ENCODE data around the gene AIFM3. TPM values are rescaled to one million over a fixed set of nuclear protein-coding genes. Genes with fewer than 3 reads are reported as not detected.
"Not testable (repeated sequence)": the region's sequence is repeated elsewhere in the genome, so short reads cannot be mapped to it uniquely, and the experiment has no call there.

AIFM3 gene
- total RNA-seq, 5 donors from 2014 or later (not counting 1 experiment from before 2014, with no cell fraction given) = 0.33 to 1.7 (median 0.66) TPM

GRCh38 chr22:20965888-20966855, 883 bp upstream of the AIFM3 start:
- Mint-ChIP-seq H3K36me3 (no peaks in the 10 kb centered on the region), H3K4me3 (peak overlapping the region; percentile 47 to 61 (median 49)), H3K4me1 (peaks cover 12 to 17% (median 12%) of the 10 kb centered on the region in 3 donors), H3K27ac (no peak overlapping the region), H3K9me3 (no peaks in the 10 kb centered on the region), H3K27me3 (peaks cover 8 to 14% of the 10 kb centered on the region in 2 donors)
- WGBS (ENCODE audit: insufficient coverage) = 85% methylated on average over 12 of the region's 13 CpGs
- ATAC-seq (replicated peaks in 1 of 4) = no peak
- CTCF ChIA-PET = no interaction called here
- Histone ChIP-seq H3K9me3 (no peaks in the 10 kb centered on the region), H3K4me1 (ENCODE audit: control insufficient read depth in 1 of 2, extremely low read depth in 1 of 2, insufficient read depth in 2 of 2, low read length in 2 of 2) (peaks cover 2 to 20% of the 10 kb centered on the region in 2 experiments), H3K4me3 (ENCODE audit: control insufficient read depth in 1 of 2, extremely low read depth in 1 of 2, low read length in 1 of 2) (no peak overlapping the region), H3K27ac (ENCODE audit: low read length) (no peak overlapping the region), H3K27me3 (replicated peaks in 1 of 2; ENCODE audit: control insufficient read depth in 2 of 2, extremely low read depth in 1 of 2, insufficient read depth in 2 of 2, low read length in 1 of 2) (peaks cover 2 to 44% of the 10 kb centered on the region in 2 experiments), H3K36me3 (ENCODE audit: control insufficient read depth in 2 of 2, extremely low read depth in 1 of 2, insufficient read depth in 1 of 2, low read length in 1 of 2) (no peaks in the 10 kb centered on the region)
- POLR2A ChIA-PET = interaction anchor here in 1 of 2 donors (0.5 kb wide), 1 partner anchor 46 kb away, joined by 4 read pairs; no protein-coding TSS in a partner anchor
- no peak for DNase-seq

DNA sequence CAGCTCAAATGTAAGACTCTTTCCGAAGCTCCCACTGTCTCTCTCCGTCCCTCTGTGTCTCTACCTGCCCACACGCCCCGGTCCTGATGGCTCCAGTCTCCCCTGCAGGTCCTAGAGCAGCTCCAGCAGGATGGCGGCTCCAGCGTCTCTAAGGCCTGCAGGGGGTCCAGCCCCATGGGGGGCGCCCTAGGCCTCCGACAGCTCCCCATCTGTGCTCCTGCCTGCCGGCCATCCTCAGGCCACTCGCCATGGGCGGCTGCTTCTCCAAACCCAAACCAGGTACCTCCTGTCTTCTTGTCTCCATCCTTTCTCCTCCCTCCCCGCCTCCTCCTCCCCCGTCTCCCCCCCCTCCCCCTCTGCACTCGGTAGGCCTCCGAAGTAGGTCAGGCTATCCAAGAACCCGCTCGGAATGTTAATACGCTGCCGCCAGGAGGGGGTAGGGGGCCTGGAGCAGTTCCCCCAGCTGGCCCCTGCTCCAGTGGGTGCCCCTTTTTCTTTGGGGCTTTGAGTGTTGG, 699 bp downstream of the AIFM3 start:
- H3K27me3 ChIP-seq (replicated peaks in 1 of 2; ENCODE audit: control insufficient read depth in 2 of 2, extremely low read depth in 1 of 2, insufficient read depth in 2 of 2, low read length in 1 of 2) = peaks cover 2 to 31% of the 10 kb centered on the region in 2 experiments
- no peaks in the 10 kb centered on the region for H3K9me3 Mint-ChIP-seq
- no peaks in the 10 kb centered on the region for H3K9me3 ChIP-seq
- no peak overlapping the region for H3K4me3 ChIP-seq (ENCODE audit: control insufficient read depth in 1 of 2, extremely low read depth in 1 of 2, low read length in 1 of 2)
- H3K4me1 Mint-ChIP-seq = peaks cover 9 to 12% (median 11%) of the 10 kb centered on the region in 3 donors
- peaks cover 8 to 11% of the 10 kb centered on the region in 2 donors for H3K27me3 Mint-ChIP-seq
- H3K36me3 Mint-ChIP-seq = no peaks in the 10 kb centered on the region
- ChIA-PET POLR2A (no interaction called here), CTCF (no interaction called here)
- peaks cover 2 to 20% of the 10 kb centered on the region in 2 experiments for H3K4me1 ChIP-seq (ENCODE audit: control insufficient read depth in 1 of 2, extremely low read depth in 1 of 2, insufficient read depth in 2 of 2, low read length in 2 of 2)
- no peak overlapping the region for H3K4me3 Mint-ChIP-seq
- H3K27ac ChIP-seq (ENCODE audit: low read length) = no peak overlapping the region
- H3K36me3 ChIP-seq (ENCODE audit: control insufficient read depth in 2 of 2, extremely low read depth in 1 of 2, insufficient read depth in 1 of 2, low read length in 1 of 2) = no peaks in the 10 kb centered on the region
- ATAC-seq (replicated peaks in 1 of 4) (no peak), DNase-seq (no peak)
- 87% methylated on average over 11 of the region's 19 CpGs for WGBS (ENCODE audit: insufficient coverage)
- no peak overlapping the region for H3K27ac Mint-ChIP-seq

- H3K27ac ChIP-seq (ENCODE audit: low read length) = no peak overlapping the region
Observed at GRCh38 chr22:20968281-20968977, 1.4 kb downstream of the AIFM3 start.

GRCh38 chr22:20970939-20971657, 4.0 kb downstream of the AIFM3 start:
- Mint-ChIP-seq H3K36me3 (no peaks in the 10 kb centered on the region), H3K9me3 (no peaks in the 10 kb centered on the region), H3K27ac (no peak overlapping the region), H3K4me3 (no peak overlapping the region), H3K4me1 (no peaks in the 10 kb centered on the region), H3K27me3 (no peaks in the 10 kb centered on the region)
- WGBS (ENCODE audit: insufficient coverage) = 85% methylated on average over 1 of the region's 4 CpGs
- POLR2A ChIA-PET = interaction anchor here in 1 of 2 donors (0.6 kb wide), 1 partner anchor 33 kb away, joined by 6 read pairs; no protein-coding TSS in a partner anchor
- Histone ChIP-seq H3K4me3 (ENCODE audit: control insufficient read depth in 1 of 2, extremely low read depth in 1 of 2, low read length in 1 of 2) (no peak overlapping the region), H3K4me1 (ENCODE audit: control insufficient read depth in 1 of 2, extremely low read depth in 1 of 2, insufficient read depth in 2 of 2, low read length in 2 of 2) (no peaks in the 10 kb centered on the region), H3K36me3 (ENCODE audit: control insufficient read depth in 2 of 2, extremely low read depth in 1 of 2, insufficient read depth in 1 of 2, low read length in 1 of 2) (no peaks in the 10 kb centered on the region), H3K27ac (ENCODE audit: low read length) (no peak overlapping the region), H3K9me3 (no peaks in the 10 kb centered on the region), H3K27me3 (replicated peaks in 1 of 2; ENCODE audit: control insufficient read depth in 2 of 2, extremely low read depth in 1 of 2, insufficient read depth in 2 of 2, low read length in 1 of 2) (peaks cover 0 to 13% of the 10 kb centered on the region in 2 experiments)
- ATAC-seq (replicated peaks in 1 of 4) (no peak), DNase-seq (no peak)
- CTCF ChIA-PET = no interaction called here

More at GRCh38 chr22:20968281-20968977, 1.4 kb downstream of the AIFM3 start:
- peaks cover 2 to 27% of the 10 kb centered on the region in 2 experiments for H3K27me3 ChIP-seq (replicated peaks in 1 of 2; ENCODE audit: control insufficient read depth in 2 of 2, extremely low read depth in 1 of 2, insufficient read depth in 2 of 2, low read length in 1 of 2)
- H3K9me3 ChIP-seq = no peaks in the 10 kb centered on the region
- H3K4me3 ChIP-seq (ENCODE audit: control insufficient read depth in 1 of 2, extremely low read depth in 1 of 2, low read length in 1 of 2) = no peak overlapping the region
- ATAC-seq (replicated peaks in 1 of 4) (no peak), DNase-seq (no peak)
- H3K4me1 ChIP-seq (ENCODE audit: control insufficient read depth in 1 of 2, extremely low read depth in 1 of 2, insufficient read depth in 2 of 2, low read length in 2 of 2) = peaks cover 2 to 18% of the 10 kb centered on the region in 2 experiments
- 100% methylated on average over 1 of the region's 7 CpGs for WGBS (ENCODE audit: insufficient coverage)
- POLR2A ChIA-PET = no interaction called here
- Mint-ChIP-seq H3K4me3 (no peak overlapping the region), H3K9me3 (no peaks in the 10 kb centered on the region), H3K27me3 (peaks cover 7 to 8% of the 10 kb centered on the region in 2 donors), H3K36me3 (no peaks in the 10 kb centered on the region), H3K4me1 (peaks cover 9 to 12% (median 9%) of the 10 kb centered on the region in 3 donors), H3K27ac (no peak overlapping the region)
- no peaks in the 10 kb centered on the region for H3K36me3 ChIP-seq (ENCODE audit: control insufficient read depth in 2 of 2, extremely low read depth in 1 of 2, insufficient read depth in 1 of 2, low read length in 1 of 2)
- CTCF ChIA-PET = no interaction called here

DNA sequence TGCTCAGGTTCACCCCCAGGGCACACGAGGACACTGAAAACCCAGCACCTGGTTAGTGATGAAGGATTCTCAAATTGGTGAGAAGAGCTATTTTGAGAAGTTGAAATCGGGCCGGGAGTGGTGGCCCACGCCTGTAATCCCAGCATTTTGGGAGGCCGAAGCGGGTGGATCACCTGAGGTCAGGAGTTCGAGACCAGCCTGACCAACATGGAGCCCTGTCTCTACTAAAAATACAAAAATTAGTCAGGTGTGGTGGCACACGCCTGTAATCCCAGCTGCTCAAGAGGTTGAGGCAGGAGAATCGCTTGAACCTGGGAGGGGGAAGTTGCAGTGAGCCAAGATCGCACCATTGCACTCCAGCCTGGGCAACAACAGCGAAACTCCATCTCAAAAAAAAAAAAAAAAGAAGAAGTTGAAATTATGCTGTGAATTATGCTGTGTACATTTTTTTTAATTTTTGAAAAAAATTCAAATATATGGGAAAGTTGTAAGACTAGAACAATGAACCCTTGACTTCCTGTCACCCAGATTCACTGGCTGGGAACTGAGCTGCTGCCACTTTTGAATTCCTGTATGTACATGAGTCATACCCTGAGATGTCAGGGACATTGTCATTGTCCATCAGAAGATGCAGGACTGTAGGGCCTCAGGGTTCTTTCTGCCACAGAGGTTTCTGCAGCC, 5.1 kb downstream of the AIFM3 start:
- H3K27ac Mint-ChIP-seq, H3K27me3 Mint-ChIP-seq, CTCF ChIA-PET: not testable (repeated sequence)

More for the DNA sequence above, 5.1 kb downstream of the AIFM3 start:
- H3K27ac ChIP-seq (ENCODE audit: low read length); H3K36me3 Mint-ChIP-seq; DNase-seq; H3K4me3 ChIP-seq (ENCODE audit: control insufficient read depth in 1 of 2, extremely low read depth in 1 of 2, low read length in 1 of 2); ATAC-seq (replicated peaks in 1 of 4); H3K4me3 Mint-ChIP-seq; H3K9me3 Mint-ChIP-seq; H3K36me3 ChIP-seq (ENCODE audit: control insufficient read depth in 2 of 2, extremely low read depth in 1 of 2, insufficient read depth in 1 of 2, low read length in 1 of 2); H3K4me1 ChIP-seq (ENCODE audit: control insufficient read depth in 1 of 2, extremely low read depth in 1 of 2, insufficient read depth in 2 of 2, low read length in 2 of 2); POLR2A ChIA-PET; H3K9me3 ChIP-seq; H3K4me1 Mint-ChIP-seq: not testable (repeated sequence)
- H3K27me3 ChIP-seq (replicated peaks in 1 of 2; ENCODE audit: control insufficient read depth in 2 of 2, extremely low read depth in 1 of 2, insufficient read depth in 2 of 2, low read length in 1 of 2) = peaks cover 0 to 19% of the 10 kb centered on the region in 2 experiments
- WGBS (ENCODE audit: insufficient coverage) = 80% methylated on average over 3 of the region's 11 CpGs

All from T-cell (primary cell).